Bone marrow (tissue), 2 donors: ENCODE results near the gene GSE1.

Source experiments
- DNase-seq, 2 donors: peaks; one replicate each; lab custom pipeline; 2025; lab: John Stamatoyannopoulos, UW

GSE1 gene

DNA sequence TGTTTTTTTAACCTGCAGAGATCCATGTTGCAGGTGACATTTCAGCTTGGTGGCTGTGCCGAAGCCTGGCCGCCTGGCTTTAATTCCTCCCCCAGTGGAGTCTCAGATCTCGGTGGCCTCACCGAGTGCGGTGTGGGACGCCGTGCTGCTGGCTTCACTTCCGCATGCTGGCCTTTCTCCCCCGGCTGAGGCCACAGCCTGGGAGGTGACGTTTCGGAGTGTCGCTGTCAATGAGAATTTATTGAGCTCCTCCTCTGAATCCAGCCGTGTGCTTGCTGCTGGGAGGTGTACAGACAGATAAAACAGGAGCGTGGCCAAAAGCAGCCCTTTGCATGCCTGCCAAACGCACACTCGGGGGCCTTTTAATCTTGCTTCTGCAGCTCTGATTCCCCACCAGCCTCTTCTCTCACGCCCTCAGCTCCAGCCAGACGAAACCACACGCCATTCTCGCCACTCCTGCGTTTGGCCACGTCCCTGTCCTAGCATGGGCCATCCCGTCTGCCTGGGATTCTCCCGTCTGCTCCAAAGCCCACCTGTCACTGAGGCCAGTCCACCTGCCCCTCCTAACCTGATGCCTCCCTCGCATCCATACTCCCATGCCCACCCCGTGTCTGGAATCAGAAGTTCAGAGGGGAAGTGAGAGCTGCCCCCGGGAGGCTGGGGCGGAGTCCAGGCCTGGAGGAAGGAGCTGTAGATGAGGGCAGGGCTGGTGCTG is 3.6 kb downstream of the GSE1 start:
- peak; percentile 50 to 72 for DNase-seq

- no peak for DNase-seq
These were observed 4.8 kb downstream of the GSE1 start for GRCh38 chr16:85617948-85618347.

DNA sequence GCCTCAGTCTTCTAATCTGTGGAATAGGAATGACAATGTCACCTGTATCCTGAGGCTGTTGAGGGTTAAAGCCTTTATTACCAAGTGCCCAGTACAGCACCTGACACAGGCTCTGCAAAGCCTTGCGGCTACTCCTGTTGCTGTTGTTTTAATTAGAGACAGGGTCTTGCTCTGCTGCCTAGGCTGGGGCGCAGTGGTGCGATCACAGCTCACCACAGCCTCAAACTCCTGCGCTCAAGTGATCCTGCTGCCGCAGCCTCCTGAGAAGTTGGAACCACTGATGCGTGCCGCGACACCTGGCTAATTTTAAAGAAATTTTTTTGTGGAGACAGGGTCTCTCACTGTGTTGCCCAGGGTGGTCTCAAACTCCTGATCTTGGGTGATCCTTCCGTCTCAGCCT is 5.4 kb downstream of the GSE1 start:
- no peak for DNase-seq

DNA sequence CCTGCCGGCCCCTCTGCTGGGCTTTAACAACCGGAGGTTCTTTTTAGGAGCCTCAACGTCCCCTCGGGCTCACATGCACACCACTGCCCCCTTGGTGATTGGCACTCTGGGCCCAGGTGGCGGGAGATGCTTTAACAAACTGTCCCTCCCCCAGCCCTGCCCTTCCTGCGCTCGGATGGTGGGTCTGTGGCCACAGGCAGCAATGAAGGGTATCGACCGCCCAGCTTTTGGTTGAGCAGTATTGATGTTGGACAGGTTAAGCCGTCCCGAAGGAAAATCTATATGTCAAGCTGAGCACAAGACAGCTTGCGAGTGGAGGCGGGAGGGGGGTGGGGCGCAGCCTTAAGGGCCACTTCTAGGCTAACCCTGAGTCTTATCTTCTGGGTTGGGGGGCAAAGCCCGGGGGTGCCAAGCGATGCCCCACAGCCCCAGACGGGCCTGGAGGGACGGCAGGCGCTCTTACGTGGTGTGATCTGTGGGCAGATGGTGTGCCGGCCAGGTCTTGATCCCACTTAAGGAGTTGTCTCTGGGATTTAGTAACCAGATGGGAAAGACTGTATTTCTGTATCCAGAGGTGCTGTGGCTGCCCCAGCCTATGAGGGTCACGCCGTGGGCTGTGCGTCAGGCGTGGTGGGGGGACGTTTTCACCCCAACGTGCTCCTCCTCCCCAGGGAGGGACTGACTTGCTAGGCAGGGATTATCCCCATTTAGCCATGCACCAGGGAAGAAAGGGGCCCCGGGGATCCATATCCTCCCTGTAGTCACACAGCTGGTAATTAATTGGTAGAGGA is 6.2 kb downstream of the GSE1 start:
- no peak for DNase-seq

- no peak for DNase-seq
These were observed 7.3 kb downstream of the GSE1 start for GRCh38 chr16:85620374-85620773.

DNA sequence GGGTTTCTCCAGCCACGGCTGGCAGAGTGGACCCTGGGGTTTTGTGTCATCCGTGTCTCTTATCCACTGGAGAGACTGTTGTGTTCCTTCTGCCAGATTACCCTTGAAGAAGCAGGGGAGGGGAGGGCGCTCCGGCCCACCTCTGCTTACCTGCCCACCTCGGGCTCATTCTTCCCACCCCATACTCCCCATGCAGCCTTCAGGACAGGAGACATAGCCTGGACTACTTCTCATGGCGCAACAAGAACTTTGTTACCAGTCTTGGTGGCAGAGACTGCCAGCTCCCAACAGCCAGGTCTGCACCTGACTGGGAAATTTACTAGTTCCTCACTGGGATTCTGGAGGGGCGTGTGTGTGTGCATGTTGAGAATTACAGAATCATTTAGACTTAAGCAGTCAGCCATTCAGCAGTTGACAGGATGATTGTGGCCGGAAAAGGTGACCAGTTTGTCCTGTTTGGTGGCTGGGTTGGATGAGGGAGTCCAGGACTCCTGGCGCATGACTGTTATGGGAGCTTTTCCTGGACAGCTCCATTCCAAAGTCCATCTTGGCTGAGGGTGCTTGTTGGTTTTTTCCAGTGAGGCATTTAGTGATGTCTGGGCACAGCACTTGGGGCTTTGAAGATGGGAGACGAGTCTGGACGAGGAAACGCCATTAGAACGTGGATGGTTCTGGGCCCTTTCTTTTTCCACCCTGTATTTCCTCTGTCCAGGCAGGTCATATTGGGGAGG is 8.7 kb downstream of the GSE1 start:
- DNase-seq, result no peak

DNA sequence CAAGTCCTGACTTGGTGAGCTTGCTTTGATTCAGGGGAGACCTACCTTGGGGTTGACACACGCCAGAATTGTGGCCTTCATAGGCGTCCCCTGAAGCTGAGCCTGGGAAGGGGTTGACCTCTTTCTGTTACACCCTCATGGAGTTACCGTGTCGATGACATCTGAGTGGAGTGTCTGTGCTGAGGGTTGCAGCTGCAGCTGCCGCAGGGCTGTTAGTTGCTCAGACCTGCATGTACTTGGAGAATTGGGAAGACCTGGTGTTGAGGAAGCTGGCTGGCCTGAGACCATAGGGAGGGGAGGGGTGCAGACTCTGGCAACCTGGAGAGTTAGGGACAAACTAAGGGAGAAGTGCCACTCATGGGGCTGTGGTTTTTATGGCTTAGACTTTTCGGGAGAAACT is 9.6 kb downstream of the GSE1 start:
- no peak for DNase-seq

DNA sequence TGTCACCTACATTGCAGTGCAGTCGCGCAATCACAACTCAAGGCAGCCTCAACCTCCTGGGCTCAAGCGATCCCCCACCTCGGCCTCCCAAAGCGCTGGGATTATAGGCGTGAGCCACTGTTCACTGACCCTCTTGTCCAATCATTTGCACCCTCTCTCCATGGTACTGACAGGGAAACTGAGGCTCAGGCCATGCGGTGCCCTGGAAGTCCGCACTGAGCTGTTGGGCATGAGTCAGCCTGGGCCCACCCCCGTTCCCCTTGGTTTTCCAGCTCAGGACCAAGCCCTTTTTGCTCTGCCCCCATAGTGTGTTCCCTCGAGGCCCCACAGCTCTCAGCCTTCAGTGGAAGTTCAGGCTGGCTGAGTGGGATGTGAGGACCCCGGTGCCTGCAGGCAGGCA is 10.1 kb downstream of the GSE1 start:
- DNase-seq, result no peak

- no peak for DNase-seq
These were observed 11.0 kb downstream of the GSE1 start for GRCh38 chr16:85623997-85624601.

DNA sequence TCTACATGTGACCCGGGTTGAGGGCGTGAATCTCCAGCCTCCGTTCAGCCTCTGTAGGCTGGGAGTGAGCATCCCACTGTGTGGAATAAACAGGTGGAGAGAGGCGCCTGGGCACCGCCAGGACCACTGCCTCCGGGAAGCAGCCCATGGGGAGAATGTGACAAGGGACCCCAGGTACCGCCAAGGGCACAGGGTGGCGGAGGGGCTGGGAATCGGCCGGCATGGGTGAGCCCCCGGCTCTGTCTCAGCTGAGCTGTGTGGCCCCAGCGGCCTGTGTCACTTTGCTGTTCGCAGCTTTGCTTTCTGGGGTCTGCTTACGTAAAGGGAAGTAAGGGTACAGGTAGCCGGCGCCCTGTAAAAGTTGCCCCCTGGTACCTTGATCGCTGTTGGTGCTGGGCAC is 11.5 kb downstream of the GSE1 start:
- no peak for DNase-seq

- DNase-seq, result no peak
These were observed 11.9 kb downstream of the GSE1 start for GRCh38 chr16:85625053-85625452.

DNA sequence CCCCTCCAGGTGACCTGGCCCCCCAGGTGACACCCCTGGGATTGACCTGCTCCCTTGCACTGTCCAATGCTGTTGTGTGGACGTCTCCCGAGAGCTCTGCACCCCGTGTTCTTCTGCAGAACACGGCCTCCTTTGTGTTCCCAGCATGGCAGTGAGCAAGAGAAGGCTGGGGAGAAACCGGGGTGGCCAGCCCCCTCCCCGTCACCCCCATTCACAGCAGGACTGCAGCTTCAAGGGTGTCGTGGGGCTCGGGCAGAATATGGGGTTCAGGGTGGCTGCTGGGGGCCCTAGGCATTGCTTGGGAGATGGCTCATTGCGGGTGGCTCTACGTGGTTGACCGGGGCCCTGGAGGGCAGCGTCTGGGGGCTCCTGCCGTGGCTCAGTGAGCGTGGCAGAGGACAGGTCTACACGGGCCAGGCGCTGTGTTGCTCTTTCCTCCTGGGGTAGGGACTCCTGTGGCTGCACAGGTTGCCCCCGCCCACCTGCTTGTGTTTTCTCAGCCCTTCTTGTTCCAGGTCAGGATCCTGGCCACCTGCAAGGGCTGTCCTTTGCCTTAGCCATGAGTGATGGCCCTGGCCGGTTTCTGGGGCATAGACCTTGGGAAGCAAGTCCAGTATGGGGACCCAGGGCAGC is 12.5 kb downstream of the GSE1 start:
- DNase-seq, result no peak

DNA sequence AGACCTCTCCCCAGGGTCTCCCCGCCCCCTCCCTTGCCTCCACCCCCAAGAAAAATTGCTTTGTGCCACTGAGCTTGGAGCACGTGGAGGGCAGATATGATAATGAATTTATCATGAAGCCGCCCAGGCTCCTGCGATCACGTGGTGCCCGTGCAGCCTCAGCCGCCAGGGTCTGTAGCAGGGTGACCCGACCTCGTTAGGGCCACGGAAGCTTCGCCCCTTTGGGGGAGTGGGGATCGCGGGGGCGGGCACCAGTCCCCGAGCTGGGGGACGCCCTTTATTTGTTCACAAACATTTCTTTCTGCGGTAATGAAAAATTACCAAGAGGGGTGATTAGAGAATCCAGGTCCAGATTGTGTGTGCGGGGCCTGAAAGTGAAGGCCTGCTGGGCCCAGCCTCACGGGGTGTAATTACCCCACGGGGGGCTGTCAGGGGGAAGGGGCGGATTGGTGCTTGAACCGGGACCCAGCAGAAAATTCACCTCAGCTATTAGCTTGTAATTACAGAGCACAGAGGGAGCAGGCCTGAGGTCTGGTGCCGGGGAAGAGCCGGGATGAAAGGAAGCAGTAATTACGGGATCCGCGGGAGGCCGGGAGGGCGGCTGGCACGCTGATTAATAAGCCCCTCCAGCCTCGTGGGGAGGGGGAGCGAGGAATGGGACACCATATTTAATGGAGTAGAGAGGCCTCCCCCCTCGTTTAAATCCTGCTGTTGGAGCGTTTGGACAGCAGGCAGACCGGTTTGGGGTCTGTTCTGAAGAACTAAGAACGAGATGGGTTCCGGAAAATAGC is 13.3 kb downstream of the GSE1 start:
- DNase-seq, result no peak

DNA sequence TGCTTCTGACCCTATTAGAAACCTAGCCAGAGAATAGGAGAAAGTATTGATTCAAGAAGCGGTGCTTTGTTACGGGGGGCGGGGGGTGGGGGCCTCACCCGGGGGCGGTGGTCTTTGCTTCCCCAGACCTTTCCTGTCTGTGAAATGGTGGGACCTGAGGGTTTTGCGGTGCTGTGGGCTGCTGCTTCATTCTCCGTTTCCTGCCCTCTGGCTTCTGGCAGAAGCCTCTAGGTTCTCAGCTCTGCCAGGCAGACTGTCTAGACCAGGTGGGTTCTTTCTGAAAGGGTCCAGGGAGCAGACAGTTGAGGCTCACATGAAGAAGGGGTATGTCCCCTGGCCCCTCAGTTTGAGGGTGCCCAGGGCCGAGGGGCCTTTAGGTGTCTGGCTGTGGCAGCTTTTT is 14.0 kb downstream of the GSE1 start:
- DNase-seq, result no peak

DNA sequence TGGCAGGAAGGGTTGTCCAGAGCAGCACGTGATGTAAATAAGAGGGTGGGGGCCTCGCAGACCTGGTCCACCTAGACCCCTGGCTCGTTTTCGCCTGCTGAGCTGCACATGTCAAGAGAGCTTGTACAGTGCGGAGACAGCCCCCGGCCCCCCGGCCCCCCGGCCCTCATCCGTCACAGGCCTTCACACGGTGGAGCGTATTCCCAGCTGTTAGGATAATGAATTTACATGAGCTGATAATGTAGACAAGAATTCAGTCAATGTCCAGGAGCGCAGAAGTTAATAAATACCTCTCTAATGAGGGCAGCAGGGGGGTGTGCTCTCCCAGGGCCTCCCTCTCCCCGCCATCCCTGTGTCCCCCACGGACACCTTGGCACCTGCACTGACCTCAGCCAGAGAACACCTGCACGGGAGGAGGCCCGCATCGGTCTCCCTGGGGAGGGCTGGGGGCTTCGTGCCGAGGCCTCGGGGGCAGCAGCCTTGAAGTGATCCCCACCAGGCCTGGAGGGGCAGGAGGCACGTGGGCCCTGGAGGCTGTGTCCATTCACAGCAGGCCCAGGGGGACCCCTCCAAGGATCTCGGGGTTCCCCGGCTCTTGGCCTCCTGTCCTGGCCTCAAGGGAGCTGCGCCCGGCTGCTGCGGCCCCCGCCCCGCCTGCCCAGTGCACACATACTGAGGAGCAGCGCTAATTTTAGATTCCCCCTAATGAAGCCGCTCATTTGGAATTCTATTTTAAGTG is 14.6 kb downstream of the GSE1 start:
- DNase-seq, result no peak

DNA sequence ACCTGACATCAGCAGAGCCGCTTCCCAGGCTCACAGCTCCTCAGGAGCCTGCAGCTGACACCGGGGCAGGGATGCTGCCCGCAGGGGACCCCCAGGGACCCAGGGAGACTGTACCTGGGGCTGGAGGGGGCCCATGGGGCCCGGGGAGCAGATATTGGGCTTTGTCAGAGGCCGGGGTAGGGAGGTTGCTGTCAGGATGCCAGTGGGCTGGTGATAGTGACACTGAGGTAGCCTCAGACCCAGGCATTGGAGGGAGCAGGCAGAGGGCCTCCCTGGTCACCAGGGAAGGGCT is 15.1 kb downstream of the GSE1 start:
- no peak for DNase-seq

DNA sequence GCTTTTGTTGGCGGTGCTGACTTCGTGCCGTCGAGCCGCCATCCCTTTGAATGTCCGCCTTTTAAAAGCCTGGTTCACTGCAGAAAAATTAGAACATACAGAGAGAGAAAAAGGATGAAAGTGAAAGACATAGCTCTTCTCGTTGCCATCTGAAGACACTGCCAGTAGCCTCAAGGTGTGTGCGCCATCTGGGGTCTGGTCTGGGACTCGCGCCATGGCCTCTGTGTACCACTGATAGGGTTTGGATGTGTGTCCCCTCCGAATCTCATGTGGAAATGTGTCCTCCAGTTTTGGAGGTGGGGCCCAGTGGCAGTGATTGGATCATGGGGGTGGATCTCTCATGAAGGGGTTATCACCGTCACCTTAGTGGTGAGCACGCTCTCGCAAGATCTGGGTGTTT is 15.5 kb downstream of the GSE1 start:
- DNase-seq, result no peak

DNA sequence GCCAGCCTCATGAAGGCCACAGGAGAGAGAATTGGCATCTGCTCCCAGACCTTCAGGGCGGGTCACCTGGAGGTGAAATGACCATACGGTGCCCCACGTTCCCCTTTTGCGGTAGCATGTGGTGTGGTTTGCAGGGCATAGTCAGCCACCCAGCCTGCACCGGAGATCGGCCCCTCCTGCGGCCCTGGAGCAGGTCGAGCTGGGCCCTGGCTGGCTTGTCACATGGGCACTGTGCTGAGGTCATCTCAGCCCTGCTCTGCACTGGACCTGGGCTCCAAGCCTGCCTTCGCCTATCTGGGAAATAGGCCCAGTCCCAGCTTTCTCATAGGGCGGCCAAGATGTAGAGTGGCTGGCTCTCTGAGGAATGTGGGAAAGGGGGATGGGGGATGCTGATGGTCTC is 16.2 kb downstream of the GSE1 start:
- no peak for DNase-seq

DNA sequence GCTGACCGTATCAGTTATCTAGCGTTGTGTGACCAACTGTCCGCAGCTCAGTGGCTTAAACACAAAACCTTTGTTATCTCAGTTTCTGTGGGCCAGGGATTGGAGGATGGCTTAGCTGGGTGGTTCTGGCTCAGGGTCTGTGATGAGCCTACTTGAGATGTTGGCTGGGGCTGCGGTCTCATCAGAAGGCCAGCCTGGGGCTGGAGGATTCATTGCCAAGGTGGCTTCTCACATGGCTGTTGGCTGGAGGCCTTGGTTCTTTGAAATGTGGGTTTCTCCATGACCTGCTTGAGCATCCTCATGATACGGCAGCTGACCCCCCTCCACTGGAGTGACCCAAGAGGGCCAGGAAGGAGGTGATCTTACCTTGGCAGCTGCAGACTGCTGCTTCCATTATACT is 16.7 kb downstream of the GSE1 start:
- DNase-seq, result no peak

DNA sequence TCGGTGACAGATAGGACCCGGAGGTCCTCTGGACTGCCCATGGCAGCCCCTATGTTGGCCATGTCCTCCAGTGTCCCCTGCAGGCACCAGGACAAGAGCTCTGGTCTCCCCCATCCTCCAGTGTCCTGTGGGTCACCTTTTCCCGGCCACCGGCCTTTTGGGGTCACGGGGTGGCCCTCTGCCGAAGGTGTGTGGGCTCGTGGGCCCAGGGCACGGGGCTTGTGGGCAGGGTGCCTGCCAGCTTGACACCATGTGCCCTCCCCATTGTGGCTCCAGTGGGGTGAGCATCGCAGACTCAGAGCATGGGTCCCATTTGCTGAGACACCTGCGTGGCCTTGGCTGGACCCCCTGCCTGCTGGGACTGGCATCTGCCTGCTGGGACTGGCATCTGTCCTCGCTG is 18.1 kb downstream of the GSE1 start:
- DNase-seq, result no peak
